Pancreas (tissue), 10 donors: Measurements from ENCODE around the gene ADAMTS6. TPM values are rescaled to one million over a fixed set of nuclear protein-coding genes. Genes with fewer than 3 reads are reported as not detected.

Source experiments
- ATAC-seq, 4 donors: fragments of 200-7000 bp; cut with Tn5 transposase; one replicate each; pipeline versions ENCODE4 v1.8.0 to v1.9.1; 2020; ENCODE audit warnings: mild to moderate bottlenecking in 4 of 4, moderate library complexity in 4 of 4
- DNase-seq, 6 donors: peaks; one replicate each; pipeline ENCODE4 v3.0.0-alpha.2; 2020
- FAIRE-seq: peaks from 2 replicates; lab custom pipeline; 2012; peaks lifted over from hg19 to GRCh38; lab: Jason Lieb, UNC
- H3K27ac ChIP-seq, 4 donors: fragments of 200-600 bp; sonication (generic); 1 replicate in 3 of 4; 2 replicates in 1 of 4; pipeline versions ENCODE4 v1.5.0 to v1.8.0; 2020
- H3K27me3 ChIP-seq, 4 donors: fragments of 200-600 bp; one replicate each; pipeline ENCODE4 v1.8.0; 2021
- H3K36me3 ChIP-seq, 3 donors: fragments of 200-600 bp; sonication (generic) in 1 of 3; one replicate each; pipeline versions ENCODE4 v1.5.0 to v1.8.0; 2020 to 2021
- H3K4me1 ChIP-seq, 3 donors: fragments of 200-600 bp; one replicate each; pipeline ENCODE4 v1.8.0; 2021
- H3K4me3 ChIP-seq, 4 donors: fragments of 200-600 bp; sonication (generic) in 2 of 4; one replicate each; pipeline versions ENCODE4 v1.5.0 to v1.8.0; 2020 to 2021
- H3K9me3 ChIP-seq, 4 donors: fragments of 200-600 bp; one replicate each; pipeline ENCODE4 v1.8.0; 2021
- WGBS, 2 donors: extraction: QIAGEN DNeasy Blood & Tissue Kit; methylation state at CpG; one replicate each; pipeline ENCODE4 v1.1.7; 2013; 5-methylcytosine and 5-hydroxymethylcytosine counted together
- intact Hi-C, 3 donors: fragments of 100-400 bp; cut with DNase I; formaldehyde crosslinking; loops; one replicate each; pipeline versions ENCODE4 v1.11.1 to v1.14.2; 2022
- polyA plus RNA-seq, 2 donors: library from polyadenylated mRNA; stranded (reverse); fragments of 200-250 nt; gene quantifications; one replicate each; pipeline ENCODE4 v1.2.3, GENCODE V29; 2013
- total RNA-seq, 6 donors: library from RNA; stranded (reverse); fragmentation: NEBNext Ultra II Directional in 4 of 6; extraction: Animal tissue kit (Norgen Biotek cat#: 25700) in 4 of 6; gene quantifications; one replicate each; pipeline versions ENCODE4 v1.2.1 to v1.2.4, GENCODE V29; 2021 to 2023
- TF ChIP-seq, protein P1 (sequence below), 4 donors: fragments of 200-600 bp; sonication (generic) in 3 of 4; IDR thresholded peaks; one replicate each; pipeline versions ENCODE4 v1.5.0 to v1.8.0; 2021; ENCODE audit warnings: antibody characterized with exemption in 4 of 4
- donor health status: healthy with polysubstance abuse.
- donor health status: DM: no; HTN: no; CAD: no; lungs with moderate emphysema.
- donor health status: DM: no; HTN: no; CAD: no.
- donor health status: control.
- donor health status: control.
- donor health status: Bipolar disorder and iron deficiency.
- donor health status: DM: yes; HTN: yes; CAD: no.
- donor health status: DM: no; HTN: no; CAD: no.
- donor health status: DM: no; HTN: no; CAD: no.
- donor health status: DM: yes; HTN: yes; CAD: no.

The ADAMTS6 gene
- total and polyA plus RNA-seq, 8 donors = 0.14 to 0.70 (median 0.30) TPM

DNA sequence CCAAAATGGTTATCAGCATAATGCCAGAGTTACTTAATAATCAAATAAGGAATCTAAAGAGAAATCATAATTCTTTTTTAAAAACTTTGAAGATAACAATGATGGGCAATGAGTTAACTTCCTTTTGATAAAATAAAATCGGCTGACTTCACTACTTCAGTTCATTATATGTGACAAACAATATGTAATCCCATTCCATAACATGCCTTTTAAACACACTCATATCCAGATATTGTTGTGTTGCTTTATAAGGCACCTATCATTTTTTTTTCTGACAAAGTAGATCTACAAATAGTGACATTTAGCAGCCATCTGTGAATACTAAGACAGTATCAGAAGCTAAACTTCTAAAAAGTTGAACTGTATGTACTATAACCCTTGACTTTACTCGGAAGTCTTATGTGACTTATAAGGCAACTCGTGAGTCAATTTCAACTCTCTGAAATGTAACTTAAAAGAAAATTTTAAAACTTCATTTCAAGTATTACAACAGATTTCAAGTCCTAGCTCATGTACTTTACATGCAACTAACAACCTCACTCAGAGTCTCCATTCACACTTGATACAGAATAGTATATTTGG lies 7.5 kb downstream of the ADAMTS6 start:
- no peak for ATAC-seq
- Histone ChIP-seq H3K36me3 (no peaks in the 10 kb centered on the region), H3K9me3 (no peaks in the 10 kb centered on the region), H3K27me3 (no peaks in the 10 kb centered on the region), H3K4me3 (no peak overlapping the region), H3K27ac (no peak overlapping the region), H3K4me1 (no peaks in the 10 kb centered on the region)
- no peak for DNase-seq
- 63 to 65% methylated on average over 3 of the region's 3 CpGs for WGBS, 2 donors
- intact Hi-C loops = no loop called here
- TF ChIP-seq, protein P1, sequence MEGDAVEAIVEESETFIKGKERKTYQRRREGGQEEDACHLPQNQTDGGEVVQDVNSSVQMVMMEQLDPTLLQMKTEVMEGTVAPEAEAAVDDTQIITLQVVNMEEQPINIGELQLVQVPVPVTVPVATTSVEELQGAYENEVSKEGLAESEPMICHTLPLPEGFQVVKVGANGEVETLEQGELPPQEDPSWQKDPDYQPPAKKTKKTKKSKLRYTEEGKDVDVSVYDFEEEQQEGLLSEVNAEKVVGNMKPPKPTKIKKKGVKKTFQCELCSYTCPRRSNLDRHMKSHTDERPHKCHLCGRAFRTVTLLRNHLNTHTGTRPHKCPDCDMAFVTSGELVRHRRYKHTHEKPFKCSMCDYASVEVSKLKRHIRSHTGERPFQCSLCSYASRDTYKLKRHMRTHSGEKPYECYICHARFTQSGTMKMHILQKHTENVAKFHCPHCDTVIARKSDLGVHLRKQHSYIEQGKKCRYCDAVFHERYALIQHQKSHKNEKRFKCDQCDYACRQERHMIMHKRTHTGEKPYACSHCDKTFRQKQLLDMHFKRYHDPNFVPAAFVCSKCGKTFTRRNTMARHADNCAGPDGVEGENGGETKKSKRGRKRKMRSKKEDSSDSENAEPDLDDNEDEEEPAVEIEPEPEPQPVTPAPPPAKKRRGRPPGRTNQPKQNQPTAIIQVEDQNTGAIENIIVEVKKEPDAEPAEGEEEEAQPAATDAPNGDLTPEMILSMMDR (IDR thresholded peaks at IDR 0.05) = no peak
- no peak for FAIRE-seq

DNA sequence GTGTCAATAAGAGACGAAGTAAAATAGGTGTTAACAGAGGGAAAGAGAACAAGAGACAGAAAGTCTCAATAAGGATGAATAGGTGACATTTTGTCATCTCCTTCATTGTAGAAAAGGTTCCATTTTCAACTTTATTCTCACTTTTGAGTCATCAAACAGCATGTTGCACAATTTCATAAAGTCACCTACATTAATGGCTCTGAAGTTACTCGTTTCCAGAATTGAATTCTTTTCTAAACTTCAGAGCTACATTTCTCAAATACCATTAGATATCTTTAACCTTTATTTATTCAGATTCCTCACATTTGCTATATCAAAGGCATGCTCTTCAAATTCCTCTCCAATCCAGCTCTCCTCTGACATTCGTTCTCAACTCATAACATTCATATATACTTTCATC lies 13.1 kb downstream of the ADAMTS6 start:
- Histone ChIP-seq H3K9me3 (no peaks in the 10 kb centered on the region), H3K4me1 (no peaks in the 10 kb centered on the region), H3K27ac (no peak overlapping the region), H3K36me3 (no peaks in the 10 kb centered on the region), H3K27me3 (no peaks in the 10 kb centered on the region), H3K4me3 (no peak overlapping the region)
- TF ChIP-seq, protein P1 (IDR thresholded peaks at IDR 0.05) = no peak
- FAIRE-seq (no peak), DNase-seq (no peak), ATAC-seq (no peak)
- intact Hi-C loops = no loop called here
- 40 to 62% methylated on average over 3 of the region's 3 CpGs for WGBS, 2 donors

DNA sequence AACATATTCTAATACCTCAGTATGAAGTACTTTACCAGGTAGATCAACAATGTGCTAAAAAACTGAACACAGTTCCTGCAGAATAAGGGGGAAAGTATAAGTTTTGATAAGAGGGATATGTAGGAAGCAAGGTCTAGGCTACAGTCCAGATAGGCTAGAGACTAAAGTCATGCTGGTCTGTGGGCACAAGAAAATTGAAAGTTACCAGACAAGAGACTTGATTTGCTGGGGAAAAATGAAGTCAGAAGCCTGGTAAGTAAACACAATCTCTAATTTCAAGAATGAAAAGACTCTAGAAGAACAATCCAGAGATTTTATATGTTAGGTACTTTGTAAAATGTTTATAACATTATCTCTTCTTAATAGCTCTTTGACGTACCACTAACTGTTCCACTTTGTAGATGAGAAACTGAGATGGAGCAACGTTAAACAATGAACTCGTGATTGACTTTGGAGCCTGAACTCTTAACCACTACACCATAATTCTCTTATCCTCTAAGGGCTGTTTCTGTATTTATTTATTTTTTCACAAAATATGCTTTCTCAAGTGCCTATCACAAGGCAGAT lies 19.5 kb downstream of the ADAMTS6 start:
- intact Hi-C loops = no loop called here
- no peak for FAIRE-seq
- TF ChIP-seq, protein P1 (IDR thresholded peaks at IDR 0.05) = no peak
- no peaks in the 10 kb centered on the region for H3K4me1 ChIP-seq
- ATAC-seq = no peak
- 69 to 79% methylated on average over 3 of the region's 3 CpGs for WGBS, 2 donors
- H3K27me3 ChIP-seq = no peaks in the 10 kb centered on the region
- no peaks in the 10 kb centered on the region for H3K9me3 ChIP-seq
- no peaks in the 10 kb centered on the region for H3K36me3 ChIP-seq
- H3K4me3 ChIP-seq = no peak overlapping the region
- H3K27ac ChIP-seq = no peak overlapping the region
- no peak for DNase-seq

DNA sequence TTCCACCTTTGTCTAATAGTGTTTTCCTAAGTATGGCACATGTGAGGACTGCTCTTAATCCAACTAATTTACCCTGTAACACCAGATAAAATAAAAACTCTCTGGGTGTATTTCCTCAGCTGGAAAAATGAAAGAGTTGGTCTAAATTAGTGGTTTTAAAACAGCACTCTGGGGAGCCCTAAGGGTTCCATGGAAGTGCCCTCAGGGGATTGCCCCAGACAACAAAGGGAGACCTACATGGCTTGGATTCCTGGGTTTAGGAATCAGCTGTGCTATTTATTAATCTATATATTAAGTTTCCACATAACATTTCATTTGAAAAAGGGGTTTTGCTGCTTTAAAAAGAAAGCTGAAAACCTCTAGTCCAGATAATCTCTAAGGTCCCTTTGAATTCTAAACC lies 20.2 kb downstream of the ADAMTS6 start:
- Histone ChIP-seq H3K36me3 (no peaks in the 10 kb centered on the region), H3K27ac (no peak overlapping the region), H3K4me3 (no peak overlapping the region), H3K4me1 (no peaks in the 10 kb centered on the region), H3K27me3 (no peaks in the 10 kb centered on the region), H3K9me3 (no peaks in the 10 kb centered on the region)
- ATAC-seq (no peak), FAIRE-seq (no peak), DNase-seq (no peak)
- intact Hi-C loops = no loop called here
- TF ChIP-seq, protein P1 (IDR thresholded peaks at IDR 0.05) = no peak

DNA sequence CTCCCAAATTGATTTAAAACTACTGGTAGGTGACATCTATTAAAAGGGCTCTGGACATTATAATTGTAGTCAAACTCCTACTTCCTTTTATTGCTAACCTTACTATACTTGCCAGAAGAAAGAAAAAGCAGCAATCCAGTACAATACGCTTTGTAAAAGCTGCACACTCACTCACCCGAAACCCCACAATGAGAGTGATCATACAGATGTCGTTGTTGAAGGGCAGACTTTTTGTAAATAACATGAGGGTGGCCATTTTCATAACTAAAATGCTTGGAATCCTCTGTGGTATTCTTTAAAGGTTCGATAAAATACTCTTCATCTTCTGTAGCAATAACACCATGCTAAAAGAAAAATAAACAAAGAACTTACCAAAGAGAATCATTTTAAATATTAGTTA lies 21.7 kb downstream of the ADAMTS6 start:
- intact Hi-C loops = no loop called here
- no peak for DNase-seq
- WGBS, 2 donors = 64 to 73% methylated on average over 4 of the region's 4 CpGs
- no peak for FAIRE-seq
- no peaks in the 10 kb centered on the region for H3K36me3 ChIP-seq
- no peaks in the 10 kb centered on the region for H3K9me3 ChIP-seq
- no peak overlapping the region for H3K27ac ChIP-seq
- H3K4me1 ChIP-seq = no peaks in the 10 kb centered on the region
- TF ChIP-seq, protein P1 (IDR thresholded peaks at IDR 0.05) = no peak
- ATAC-seq = no peak
- H3K27me3 ChIP-seq = no peaks in the 10 kb centered on the region
- no peak overlapping the region for H3K4me3 ChIP-seq
